AML-193 (cell line): ENCODE results near the gene HEATR5A.

Experiments
- DNase-seq, 2 experiments: peaks; one replicate each; lab custom pipeline; 2025; lab: John Stamatoyannopoulos, UW

Gene HEATR5A

DNA sequence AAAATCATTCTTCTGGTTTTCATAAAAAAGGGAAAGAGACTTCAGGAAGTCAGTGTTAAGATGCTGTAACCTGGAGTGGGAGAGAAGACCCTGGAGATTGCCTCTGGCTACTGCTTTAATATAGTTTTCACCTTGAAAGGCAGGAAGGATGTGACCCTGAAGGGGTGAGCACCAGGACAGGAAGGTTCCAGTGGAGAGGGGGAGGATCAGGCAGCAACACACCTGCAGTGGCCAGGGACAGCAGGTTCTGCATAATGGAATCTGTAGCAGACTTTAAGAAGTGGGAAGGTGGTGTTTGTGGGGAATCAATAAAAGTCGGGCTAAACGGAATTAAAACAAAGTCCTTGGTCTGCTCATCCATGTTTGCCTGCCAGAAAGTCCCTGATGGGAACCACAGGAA is 6.3 kb upstream of the HEATR5A start:
- no peak for DNase-seq

DNA sequence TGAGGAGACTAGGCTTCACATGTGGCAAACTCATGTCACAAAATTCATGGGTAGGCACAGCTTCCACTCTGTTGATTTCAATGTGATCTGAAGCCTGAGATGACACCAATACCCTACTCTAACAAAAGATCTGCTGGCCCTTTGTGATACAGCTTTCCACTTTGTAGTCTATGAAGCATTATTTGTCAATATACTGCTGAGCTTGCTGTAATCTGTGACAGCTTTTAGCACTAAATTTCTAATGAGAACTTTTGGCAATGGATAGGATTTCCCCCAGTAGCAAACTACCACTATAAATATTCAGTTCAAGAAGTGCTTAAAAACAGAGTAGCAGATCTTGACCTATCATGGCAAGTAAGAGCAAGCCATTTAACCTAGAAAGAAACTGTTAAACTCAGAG is 5.6 kb upstream of the HEATR5A start:
- DNase-seq = no peak

DNA sequence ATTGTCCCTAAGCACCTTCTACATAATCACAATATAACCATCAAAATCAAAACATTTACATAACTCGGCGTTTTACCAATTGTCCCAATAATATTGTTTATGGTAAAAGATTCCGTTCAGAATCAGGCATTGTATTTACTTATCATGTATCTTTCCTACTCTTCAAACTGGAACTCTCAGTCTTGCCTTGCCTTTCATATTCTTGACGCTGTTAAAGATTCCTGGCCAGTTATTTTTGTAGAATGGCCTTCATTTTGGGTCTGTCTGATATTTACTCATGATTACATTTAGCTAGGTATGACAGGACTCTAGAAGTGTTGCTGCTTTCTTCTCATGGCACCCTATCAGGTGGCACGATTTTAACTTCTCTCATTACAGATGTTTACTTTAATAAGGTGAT is 850 bp upstream of the HEATR5A start:
- no peak for DNase-seq

DNA sequence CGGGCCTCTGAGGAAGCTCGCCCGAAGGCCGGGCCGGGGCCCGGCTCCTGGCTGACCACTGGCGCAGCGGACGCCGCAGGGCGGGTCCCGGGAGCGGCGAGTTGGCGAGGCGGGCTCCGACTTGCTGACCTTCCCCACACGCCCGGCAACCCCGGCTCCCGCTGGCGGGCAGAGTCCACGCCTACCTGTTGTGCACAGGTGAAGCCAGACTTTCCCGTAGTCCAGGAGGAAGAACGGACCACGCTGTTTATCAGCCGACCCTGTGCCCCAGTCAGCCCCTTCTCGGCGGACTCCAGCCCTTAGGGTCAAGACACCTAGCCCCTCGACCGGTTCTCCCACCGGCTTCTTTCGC is 407 bp downstream of the HEATR5A start:
- no peak for DNase-seq

DNA sequence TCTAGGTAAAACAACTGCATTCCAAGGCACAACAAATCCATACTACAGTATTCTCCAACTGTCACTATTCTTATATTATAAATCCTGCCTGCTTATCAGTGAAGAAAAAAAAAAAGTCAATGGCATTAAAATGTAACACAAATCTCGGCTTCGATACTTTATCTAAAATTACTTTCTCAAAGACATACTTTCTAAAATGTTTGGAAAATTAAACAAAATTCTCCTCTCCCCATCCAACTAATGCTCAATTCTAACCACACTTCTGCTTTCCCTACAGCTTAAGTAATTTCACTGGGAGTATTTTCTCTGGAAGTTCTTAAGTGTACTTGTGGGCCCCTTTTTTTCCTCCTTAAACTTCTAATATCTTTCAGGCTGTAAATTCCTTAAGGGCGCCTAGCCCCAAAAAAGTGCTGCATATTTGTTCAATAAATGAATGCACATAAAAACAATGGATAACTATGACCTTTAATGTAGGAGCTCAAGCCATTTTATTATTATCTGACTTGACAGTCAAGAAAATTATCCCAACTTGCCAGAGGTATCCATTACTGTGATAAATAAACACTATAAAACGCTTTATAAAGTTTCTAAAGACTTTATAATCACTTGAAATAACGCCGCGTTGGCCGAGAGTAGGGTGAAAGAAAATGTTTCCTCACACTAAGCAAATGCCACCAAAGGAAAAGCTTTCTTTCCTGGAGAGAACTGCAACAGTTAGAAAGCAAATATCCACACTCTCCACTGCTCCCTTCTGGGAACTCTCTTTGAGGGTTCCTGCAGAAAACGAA is 977 bp downstream of the HEATR5A start:
- no peak for DNase-seq

DNA sequence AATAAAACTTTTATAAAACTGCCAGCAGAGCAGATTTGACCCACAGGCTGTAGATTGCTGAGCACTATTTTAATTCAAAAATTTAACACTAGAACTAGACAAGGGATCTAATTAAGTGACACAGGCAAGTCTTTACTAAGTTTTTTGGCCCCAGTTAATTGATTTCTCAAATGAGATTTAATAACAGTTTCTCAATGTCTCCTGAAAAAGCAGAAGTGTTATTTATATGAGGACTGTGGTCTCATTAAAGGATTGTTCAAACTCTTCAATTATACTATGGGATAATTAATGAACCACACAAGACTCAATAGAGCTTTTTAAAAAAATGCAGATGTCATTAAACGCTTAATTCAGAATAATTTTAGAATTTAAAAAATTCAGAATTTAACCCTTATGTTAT is 1.9 kb downstream of the HEATR5A start:
- peak; percentile 14 to 20 for DNase-seq

DNA sequence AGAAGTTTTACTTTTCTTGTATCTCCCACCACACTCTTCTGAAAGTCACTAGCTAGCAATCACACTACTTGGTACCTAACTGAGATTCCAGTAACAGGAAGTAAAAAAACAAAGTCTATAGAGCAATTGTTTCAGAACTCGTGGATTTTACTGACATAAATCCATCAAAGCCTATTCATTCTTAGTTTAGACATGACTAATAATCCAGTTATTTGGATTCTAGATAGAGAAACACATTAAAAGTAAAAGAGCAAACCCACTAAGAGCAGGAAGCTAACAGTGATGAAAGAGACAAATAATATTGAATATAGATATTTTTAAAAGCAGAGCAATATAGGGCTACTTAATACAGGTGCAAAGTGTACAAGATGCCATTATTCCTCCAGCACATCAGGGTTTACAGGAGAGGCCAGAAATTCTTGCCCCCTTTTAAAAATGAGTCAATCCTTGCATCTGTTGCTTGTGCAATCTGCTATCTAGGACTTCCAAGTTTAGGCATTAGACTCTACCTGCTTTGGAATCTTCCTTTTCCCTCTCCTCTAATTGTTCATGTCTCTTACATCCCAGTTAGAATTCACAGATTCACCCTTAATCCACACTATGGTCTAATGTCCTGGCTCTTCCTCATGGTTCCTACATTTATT is 6.0 kb downstream of the HEATR5A start:
- DNase-seq = no peak

DNA sequence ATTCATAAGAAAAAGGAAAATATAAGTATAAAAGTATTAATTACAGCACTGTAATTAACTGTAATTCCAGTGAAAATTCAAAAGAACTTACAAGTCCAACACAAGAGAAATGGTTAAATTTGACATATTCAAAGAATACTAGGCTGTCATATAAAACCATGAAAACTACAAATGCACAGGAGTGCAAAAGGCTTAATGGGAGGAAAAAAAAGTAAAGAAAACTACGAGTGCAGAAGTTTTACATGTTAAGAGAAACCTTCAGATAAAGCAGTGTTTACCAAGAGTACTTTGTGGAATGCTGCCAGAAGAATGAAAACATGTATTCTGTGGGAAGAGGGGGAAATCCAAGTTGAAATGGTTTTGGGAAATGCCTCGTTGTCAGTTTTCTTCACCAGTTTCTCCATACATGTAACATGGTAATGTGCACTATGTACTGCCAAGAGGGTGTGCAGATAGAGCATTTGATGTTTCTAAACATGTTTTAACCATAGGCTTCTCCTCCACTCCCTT is 9.1 kb downstream of the HEATR5A start:
- DNase-seq = no peak

DNA sequence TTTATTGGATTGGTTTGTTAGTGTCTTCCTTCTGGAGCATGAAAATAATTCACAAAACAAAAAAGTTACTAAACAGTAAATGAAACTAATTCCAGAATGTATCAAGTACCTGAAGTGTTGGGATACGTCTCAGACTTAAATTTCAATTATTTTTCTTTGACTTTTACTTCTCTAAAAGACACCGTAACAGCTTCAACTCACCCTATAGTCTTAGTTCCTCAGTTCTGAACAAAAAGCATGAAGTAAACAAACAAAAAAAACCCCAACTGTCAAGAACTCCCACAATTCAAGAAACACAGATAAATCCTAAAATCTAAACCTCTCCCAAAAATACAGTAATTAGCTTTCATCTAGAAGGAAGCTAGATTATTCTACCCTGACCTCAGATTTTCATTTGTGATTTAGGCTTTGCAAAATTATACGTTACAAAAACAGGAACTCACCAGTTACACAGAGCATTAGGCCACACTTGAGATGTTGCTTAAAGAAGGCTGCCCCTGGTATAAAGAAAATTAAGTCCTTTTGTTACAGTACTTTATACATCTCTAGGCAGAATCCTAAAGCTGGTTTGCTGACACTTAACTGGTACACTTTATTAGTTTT is 10.2 kb downstream of the HEATR5A start:
- peak; percentile 85 to 86 for DNase-seq

DNA sequence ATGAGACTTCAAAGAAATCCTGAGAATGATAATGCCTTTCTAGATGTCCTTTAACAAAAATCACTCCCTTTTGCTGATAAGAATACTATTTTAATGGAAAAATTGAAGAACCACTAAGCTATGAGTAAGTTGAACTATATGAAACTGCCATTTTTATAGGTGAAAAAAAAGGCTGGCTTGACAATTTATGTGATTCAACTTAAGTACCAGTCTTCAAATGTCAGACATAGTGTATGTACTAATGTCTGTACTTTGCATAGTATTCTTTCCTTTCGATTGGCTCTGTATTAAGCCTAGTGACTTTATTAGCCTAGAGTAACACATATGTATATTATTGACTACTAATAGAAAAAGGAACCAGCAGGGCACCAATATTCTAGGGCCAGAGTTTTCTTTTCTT is 11.9 kb downstream of the HEATR5A start:
- DNase-seq = no peak

DNA sequence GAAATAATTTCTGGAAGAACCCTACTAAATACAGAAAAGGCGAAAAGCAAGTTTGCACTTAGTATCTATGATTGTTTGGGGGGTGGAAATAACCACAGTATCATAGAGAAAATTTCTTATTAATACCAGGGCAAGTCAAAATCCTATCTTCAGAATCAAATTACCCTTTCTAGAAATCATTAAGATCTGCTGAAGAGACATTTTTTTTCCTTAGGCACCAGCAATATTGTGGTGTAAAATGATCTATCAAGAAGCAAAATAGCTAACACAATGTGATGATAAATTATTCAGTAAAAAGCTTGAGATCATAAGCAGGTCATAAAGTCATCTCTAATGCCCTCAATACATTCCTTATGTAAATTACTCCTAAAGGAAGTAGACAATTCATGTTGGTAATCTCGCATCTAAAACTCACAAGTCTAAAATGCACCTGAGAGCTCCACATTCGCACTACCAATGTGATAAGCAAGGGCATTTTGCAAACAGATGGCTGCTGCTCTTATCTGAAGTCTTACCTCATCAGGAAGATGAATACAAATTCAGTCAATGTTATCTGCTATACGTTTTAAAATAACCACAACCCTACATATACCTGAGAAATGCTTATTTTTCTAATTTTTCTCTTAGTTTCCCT is 14.6 kb downstream of the HEATR5A start:
- DNase-seq = no peak

DNA sequence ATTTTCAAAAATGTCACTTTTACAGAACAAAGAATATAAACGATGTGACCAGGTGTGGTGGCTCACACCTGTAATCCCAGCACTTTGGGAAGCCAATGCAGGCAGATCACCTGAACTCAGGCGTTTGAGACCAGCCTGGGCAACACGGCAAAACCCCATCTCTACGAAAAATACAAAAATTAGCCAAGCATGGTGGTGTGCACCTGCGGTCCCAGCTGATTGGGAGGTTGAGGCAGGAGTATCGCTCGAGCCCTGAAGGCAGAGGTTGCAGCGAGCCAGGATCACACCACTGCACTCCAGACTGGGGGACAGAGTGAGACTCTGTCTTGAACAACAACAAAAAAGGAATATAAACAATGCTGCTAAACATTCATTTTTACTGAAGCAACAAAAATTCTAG is 15.2 kb downstream of the HEATR5A start:
- no peak for DNase-seq

DNA sequence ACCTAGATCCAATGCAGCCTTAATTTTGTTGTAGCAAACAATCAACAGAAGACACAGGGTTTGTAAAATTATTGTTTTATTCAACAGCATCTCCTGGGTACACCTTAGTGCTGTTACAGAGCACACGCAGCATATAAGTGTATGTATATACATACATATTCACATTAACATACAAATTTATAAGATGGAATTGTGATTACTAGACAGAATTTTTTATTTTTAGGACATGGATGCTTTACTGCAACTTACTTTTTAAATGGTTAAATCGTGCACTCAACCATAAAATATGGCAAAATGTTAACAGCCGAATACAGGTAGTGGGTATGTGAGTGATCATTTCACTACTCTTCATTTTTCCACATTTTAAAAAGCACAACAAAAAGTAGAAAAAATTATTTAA is 16.6 kb downstream of the HEATR5A start:
- no peak for DNase-seq

DNA sequence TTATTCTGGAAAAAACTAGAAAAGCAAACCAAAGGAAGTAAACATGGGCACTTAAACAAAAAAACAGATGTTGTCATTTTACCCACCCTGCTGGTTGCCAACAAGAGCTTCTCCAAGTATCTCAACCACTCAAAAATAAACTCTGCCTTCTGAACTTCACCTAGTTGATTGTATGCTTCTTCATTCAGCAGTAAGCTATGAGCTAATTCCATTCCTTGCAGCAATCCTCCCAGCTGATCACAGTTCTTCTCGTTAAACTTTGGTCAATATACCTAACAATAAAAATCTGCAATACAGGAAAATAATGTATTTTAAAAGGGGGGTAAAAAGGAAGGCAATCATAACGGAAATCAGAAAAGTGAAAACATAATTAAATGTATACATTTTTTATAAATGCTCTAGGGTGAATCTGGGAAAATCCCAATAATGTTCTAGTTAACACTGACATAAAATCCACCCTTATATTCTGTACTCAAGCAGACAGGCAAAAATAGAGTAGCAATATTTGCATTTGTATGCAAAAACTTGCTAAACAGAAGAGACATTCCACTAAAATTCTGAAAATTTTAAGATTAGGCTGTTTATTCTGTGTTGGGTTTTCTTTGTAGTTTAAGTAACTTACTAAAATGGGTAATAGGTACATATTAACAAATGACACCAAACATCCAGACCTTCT is 17.4 kb downstream of the HEATR5A start:
- DNase-seq = no peak

DNA sequence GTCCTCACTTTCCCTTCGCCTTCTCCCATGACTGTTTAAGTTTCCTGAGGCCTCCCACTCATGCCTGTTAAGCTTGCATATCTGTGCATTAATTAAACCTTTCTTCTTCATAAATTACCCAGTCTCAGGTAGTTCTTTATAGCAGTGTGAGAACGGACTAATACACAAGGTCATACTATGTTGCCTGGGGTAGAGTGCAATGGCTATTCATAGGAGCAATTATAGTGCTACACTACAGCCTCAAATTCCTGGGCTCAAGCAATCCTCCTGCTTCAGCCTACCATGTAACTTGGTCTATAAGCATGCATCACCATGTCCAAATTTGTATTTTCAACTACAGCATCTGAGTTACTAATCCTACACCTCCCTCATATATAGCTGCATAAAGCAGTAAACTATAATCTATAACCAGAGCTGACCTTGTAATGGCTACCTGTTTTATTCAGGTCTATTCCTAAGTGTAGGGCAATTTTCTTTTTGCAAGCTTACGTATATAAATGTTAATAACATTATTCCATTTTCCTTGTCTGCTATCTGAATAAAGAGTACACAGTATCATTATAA is 18.9 kb downstream of the HEATR5A start:
- DNase-seq = no peak

DNA sequence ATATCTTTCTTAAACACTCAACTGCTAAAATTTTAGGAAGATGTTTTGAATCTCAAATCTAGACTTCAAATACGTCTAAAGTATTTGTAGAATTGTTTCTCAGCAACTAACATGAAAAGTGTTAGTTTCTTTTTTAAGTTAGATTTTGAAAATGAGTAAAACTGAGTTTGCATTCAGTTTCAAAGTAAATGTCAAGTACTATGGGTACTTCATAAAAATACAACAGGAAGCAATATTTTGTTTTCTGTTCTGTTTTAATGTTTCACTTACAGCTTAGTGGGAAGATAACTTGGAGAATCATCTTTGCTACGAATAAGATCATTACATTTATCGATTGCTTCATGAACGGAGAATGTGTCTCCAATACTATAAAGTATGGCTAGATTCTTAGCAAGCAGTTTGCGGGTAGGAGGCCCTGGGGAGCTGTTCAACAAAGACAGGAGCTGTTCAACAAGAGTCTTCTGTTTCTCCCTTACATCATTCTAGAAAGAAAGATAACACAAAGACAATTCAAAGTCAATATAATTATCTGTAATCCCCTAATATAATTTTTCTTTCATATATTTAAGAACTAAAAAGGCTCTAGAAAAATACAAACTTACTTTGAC is 20.2 kb downstream of the HEATR5A start:
- no peak for DNase-seq

DNA sequence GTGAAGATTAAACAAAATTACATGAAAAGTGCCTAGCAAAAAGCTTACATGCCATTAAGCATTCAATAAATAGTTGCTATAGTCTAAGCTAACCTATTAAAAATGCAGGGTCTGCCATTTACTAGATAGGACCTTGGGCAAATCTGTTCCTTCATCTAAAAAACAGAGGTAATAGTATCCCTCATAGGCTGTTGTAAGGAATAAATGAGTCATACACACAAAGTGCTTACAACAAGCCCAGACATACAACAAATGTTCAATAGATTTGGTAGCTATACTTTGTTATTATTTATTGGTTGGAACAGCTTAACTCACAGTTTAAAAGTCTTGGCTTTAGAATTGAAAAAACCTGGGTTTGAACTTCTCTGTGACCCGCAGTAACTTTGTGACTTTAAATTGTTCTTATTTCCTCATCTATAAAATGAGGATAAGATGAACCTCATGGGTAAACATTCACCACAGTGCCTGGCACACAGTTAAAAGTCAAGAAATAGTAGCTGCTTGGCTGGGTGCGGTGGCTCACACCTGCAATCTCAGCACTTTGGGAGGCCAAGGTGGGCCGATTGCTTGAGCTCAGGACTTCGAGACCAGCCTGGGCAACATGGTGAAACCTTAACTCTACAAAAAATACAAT is 24.7 kb downstream of the HEATR5A start:
- no peak for DNase-seq

DNA sequence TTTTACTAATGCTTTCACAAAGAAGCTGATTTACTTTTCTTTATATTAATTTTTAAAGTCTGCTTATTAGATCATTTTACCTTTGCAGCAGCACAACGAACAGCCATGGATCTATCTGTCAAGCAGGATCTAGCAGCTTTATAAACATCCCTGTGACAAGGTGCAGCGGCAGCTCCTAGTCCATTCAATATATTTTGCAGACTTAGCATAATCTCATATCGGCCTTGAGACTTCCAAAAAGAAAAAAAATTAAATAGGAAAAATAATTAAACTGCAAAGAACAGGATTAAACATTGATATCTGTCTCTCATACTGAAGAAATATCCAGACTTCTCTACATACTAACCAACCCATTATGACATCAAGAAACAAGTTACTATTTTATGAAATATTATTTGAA is 25.2 kb downstream of the HEATR5A start:
- DNase-seq = no peak

DNA sequence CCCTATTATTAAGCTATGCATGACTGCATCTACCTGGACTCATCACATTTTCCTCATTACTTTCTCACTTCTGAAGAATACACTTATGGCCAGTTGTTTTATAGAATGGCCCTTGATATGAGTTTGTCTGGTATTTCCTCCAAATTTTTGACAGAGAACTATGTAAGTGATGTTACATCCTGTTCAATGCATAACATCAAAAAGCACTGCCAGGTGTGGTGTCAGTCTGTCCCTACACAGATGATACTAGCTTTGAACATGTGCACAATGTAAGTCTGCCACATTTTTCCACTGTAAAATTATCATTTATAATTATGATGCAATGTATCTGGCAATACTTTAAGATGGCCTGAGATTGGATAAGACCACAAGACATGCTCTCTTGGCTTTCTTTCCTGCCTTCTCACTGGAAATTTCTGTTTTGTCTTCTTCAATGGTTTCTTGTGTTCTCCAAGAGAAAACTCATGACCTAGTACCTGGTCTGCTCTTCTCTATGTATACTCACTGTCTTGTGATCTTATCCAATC is 28.3 kb downstream of the HEATR5A start:
- no peak for DNase-seq

DNA sequence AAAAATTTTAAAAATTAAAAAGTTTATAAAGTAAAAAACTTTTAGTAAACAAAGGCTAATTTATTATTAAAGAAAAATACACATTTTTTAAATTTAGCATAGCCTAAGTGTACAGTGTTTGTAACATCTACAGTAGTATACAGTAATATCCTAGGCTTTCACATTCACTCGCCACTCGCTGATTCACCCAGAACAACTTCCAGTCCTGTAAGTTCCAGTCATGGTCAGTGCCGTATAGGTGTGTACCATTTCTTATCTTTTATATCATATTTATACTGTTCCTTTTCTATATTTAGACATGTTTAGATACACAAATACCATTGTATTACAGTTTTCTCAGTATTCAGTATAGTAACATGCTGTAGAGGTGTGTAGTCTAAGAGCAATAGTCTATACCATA is 28.9 kb downstream of the HEATR5A start:
- DNase-seq = no peak

DNA sequence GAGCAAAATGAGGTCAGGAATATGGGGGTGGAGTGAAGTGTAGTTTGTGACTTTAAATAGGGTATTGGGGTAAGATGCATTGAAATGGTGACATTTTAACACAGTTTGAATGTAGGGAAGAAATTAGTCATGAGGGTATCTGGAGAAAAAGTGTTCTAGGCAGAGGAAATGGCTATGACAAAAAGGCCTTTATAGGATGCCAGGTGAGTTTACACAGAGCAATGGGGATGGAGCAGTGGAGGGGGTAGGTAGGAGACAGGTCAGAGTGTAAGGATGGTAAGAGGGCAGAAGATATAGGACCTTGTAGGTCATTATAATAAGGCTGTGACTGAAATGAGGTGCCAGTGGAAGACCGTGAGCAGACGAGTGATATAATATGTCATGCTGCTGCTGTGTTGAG is 30.4 kb downstream of the HEATR5A start:
- no peak for DNase-seq
